ENCODE results near the gene MSRB1.

Gene MSRB1

DNA sequence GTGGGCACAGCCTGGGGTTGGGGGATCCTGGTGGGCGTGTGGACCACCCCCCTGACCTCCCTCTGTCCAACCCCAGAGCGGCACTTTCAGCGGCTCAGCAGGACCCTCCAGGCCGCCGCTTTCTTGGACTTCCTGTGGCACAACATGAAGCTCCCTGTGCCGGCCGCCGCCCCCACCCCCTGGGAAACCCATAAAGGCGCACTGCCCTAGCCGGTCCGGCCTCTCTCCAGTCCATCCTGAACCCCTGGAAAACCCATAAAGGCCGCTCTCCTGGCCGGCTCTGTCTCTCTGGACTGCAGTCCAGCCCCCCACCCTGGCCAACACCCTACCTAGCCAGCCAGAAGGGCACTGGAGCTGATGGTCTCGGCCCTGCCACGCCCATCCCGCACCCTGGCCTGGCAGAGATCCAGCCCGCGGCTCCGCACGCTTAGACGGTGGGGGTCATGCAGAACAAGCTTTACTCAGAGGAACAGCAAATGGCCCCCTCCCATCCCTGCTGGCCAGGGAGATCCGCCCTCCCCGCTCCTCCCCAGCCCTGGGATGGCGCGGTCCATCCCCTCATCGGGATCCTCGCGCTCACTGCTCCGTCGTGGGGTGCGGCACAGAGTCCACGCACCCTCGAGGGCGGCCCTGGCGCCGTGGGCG is 35.6 kb upstream of the MSRB1 start:
- CTCF ChIA-PET, result no interaction called here
- no peak for DNase-seq (ENCODE audit: low spot score)
- H3K27ac ChIP-seq, result peak overlapping the region; percentile 74
- TF ChIP-seq, protein P1, sequence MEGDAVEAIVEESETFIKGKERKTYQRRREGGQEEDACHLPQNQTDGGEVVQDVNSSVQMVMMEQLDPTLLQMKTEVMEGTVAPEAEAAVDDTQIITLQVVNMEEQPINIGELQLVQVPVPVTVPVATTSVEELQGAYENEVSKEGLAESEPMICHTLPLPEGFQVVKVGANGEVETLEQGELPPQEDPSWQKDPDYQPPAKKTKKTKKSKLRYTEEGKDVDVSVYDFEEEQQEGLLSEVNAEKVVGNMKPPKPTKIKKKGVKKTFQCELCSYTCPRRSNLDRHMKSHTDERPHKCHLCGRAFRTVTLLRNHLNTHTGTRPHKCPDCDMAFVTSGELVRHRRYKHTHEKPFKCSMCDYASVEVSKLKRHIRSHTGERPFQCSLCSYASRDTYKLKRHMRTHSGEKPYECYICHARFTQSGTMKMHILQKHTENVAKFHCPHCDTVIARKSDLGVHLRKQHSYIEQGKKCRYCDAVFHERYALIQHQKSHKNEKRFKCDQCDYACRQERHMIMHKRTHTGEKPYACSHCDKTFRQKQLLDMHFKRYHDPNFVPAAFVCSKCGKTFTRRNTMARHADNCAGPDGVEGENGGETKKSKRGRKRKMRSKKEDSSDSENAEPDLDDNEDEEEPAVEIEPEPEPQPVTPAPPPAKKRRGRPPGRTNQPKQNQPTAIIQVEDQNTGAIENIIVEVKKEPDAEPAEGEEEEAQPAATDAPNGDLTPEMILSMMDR (conservative IDR thresholded peaks at IDR 0.05; ENCODE audit: low read depth), result no peak
- POLR2A ChIA-PET (ENCODE audit: low non-redundant PET), result interaction anchor here (0.8 kb wide), 1 partner anchor 13 kb away, joined by 5 read pairs; the partner anchor contains the start of gene RPS2

- peak overlapping the region; percentile 74 for H3K27ac ChIP-seq
- POLR2A ChIA-PET (ENCODE audit: low non-redundant PET), result no interaction called here
- TF ChIP-seq, protein P1 (conservative IDR thresholded peaks at IDR 0.05; ENCODE audit: low read depth), result no peak
- CTCF ChIA-PET, result interaction anchor here (0.6 kb wide), 1 partner anchor 57 kb away, joined by 3 read pairs; no protein-coding TSS in a partner anchor
- DNase-seq (ENCODE audit: low spot score), result no peak
These were observed 34.9 kb upstream of the MSRB1 start for GRCh38 chr16:1977875-1978268.

DNA sequence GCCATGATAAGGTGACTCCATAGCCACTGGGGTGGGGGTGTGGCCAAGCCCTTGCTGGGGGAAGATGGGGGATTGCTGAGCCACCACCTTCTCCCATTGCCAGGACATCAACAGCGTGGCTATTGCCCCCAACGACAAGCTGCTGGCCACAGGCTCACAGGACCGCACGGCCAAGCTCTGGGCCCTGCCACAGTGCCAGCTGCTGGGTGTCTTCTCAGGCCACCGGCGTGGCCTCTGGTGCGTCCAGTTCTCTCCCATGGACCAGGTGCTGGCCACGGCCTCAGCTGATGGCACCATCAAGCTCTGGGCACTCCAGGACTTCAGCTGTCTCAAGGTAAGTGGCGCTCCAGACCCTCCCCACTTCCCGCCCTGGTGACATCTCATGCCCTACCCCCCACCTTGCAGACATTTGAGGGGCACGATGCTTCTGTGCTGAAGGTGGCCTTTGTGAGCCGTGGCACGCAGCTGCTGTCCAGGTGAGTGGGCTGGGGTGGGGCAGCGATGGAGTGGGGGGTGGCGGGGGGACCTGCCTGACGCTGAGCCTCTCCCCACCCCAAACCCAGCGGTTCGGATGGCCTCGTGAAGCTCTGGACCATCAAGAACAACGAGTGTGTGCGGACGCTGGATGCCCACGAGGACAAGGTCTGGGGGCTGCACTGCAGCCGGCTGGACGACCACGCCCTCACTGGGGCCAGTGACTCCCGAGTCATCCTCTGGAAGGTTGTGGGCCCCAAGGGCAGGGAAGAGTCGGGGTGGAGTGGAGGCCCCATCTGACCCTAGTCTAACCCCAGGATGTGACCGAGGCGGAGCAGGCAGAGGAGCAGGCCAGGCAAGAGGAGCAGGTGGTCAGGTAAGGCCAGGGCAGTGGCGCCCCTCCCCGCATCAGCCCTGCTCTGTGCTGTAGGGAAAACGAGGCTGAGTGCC is 34.2 kb upstream of the MSRB1 start:
- ChIA-PET CTCF (interaction anchor here (0.6 to 0.8 kb wide), 2 partner anchors 7 to 56 kb away, joined by 3 read pairs; no protein-coding TSS in a partner anchor), POLR2A (ENCODE audit: low non-redundant PET) (interaction anchor here (0.6 kb wide), 1 partner anchor 160 kb away, joined by 3 read pairs; no protein-coding TSS in a partner anchor)
- H3K27ac ChIP-seq, result peak overlapping the region; percentile 74
- no peak for DNase-seq (ENCODE audit: low spot score)
- TF ChIP-seq, protein P1 (conservative IDR thresholded peaks at IDR 0.05; ENCODE audit: low read depth), result no peak

DNA sequence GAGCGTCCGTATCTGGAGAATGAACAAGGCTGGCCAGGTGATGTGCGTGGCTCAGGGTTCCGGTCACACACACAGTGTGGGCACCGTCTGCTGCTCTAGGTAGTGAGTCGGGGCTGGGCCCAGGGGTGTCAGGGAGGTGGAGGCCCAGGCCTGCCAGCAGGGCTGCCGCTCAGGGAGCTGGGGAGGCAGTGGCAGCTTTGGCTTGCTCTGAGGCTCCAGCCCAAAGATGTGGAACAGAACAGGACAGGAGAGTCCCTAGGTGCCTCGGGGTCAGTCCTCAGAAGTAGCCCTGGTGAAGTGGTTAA is 33.2 kb upstream of the MSRB1 start:
- peak overlapping the region; percentile 74 for H3K27ac ChIP-seq
- no peak for DNase-seq (ENCODE audit: low spot score)
- ChIA-PET CTCF (interaction anchor here (0.6 to 0.8 kb wide), 2 partner anchors 9 to 48 kb away, joined by 3 read pairs; no protein-coding TSS in a partner anchor), POLR2A (ENCODE audit: low non-redundant PET) (interaction anchor here (0.6 kb wide), 1 partner anchor 9 kb away, joined by 3 read pairs; the partner anchor contains the start of gene RNF151)
- TF ChIP-seq, protein P1 (conservative IDR thresholded peaks at IDR 0.05; ENCODE audit: low read depth), result no peak

GRCh38 chr16:1975432-1976215 is 32.6 kb upstream of the MSRB1 start:
- CTCF ChIA-PET, result interaction anchor here (0.6 kb wide), 1 partner anchor 47 kb away, joined by 3 read pairs; no protein-coding TSS in a partner anchor
- TF ChIP-seq, protein P1 (conservative IDR thresholded peaks at IDR 0.05; ENCODE audit: low read depth), result no peak
- peak overlapping the region; percentile 74 for H3K27ac ChIP-seq
- POLR2A ChIA-PET (ENCODE audit: low non-redundant PET), result no interaction called here
- no peak for DNase-seq (ENCODE audit: low spot score)
